ENCODE measurements around the gene PDXDC1.
"Not testable (repeated sequence)": the region's sequence is repeated elsewhere in the genome, so short reads cannot be mapped to it uniquely, and the experiment has no call there.

The PDXDC1 gene

DNA sequence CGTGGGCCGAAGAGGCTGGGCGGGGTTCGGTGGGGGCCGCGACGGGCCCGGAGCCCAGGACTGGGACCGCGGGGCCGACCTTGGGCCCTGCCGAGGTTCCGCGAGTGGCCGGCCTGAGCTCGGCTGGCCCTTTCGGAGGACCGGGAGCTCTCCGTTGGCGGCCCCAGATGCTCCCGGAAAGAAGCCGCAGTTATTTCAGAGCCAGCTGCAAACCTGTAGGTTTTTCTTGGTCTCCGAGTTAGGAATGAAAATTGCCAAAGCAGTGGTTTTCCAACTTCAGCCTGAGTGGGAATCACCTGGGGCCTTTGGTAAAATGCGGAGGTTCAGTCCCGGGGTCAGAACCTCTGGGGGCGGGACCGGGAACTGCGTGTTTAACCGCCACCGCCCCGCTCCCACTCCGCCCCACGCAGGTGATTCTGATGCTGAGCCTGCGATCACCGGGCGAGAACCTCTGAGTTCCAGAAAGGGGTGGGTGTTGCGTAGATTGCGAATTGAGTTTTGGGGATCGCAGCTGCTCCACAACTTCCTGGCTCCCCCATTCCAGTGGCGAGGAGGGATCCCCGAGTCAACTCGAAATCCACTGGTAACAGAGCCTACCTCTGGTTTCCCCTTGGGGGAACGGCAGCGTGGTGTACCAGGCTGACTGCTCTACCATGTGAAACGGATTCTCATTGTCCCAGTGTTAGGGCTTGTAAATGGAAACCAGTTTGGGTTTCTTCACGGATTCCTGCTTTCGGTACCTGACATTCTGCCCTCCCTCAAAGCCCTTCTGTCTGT lies 780 bp downstream of the PDXDC1 start:
- DNase-seq: peak; percentile 52

DNA sequence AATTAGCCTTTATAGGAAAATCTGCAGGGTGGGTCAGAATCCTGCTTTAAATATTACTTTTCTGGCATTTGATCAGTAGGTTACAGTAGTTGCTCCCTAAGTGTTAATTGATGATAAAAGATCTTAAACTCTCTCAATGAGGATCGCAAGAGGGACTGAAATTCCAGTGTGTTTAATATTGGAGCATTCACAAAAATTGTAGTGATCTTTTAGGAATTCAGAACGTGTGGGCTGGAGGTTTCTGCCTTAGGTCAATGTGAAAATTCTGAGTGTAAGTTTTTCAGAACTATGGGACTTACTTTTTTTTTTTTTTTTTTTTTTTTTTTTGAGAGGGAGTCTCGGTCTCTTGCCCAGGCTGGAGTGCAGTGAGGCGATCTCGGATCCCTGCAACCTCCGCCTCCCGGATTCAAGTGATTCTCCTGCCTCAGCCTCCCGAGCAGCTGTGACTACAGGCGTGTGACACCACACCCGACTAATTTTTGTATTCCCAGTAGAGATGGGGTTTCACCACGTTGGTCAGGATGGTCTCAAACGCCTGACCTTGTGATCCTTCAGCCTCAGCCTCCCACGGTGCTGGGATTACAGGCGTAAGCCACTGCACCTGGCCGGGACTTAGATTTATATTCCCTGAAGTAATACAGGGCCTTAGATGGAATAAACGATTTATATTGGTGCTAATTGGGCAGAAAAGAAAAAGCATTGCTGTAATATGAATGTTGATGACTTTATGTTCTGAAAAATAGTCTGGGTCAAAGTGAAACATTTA lies 2.3 kb downstream of the PDXDC1 start:
- DNase-seq: not testable (repeated sequence)

DNA sequence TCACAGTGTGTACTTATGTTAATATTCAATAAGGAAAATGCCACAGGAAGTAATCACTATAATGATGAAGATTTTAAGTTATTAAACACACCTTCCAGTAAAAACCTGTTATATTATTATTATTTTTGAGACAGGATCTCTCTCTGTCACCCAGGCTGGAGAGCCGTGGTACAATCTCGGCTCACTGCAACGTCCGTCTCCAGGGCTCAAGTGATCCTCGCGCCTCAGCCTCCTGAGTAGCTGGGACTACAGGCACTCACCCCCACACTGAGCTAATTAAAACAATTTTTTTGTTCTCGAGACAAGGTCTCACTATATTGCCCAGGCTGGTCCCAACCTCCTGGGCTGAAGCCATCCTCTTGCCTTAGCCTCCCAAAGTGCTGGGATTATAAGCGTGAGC lies 3.5 kb downstream of the PDXDC1 start:
- not testable (repeated sequence) for DNase-seq

DNA sequence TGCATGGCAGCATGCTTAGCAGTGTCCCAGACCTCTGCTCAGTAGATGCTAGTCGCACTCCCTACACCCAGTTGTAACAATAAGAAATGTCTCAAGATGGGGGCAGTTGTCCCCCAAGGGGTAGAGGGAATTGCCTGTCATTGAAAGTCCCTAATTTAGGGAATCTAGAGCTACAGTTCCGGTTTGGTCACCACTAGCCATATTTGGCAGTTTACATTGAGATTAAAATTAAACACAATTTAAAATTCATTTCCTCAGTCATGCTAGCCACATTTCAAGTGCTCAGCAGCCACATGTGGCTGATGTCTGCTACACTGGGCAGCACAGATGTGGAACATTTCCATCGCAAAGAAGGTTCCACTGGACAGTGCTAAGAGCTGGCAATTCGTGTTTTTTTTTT lies 4.1 kb downstream of the PDXDC1 start:
- not testable (repeated sequence) for DNase-seq

DNA sequence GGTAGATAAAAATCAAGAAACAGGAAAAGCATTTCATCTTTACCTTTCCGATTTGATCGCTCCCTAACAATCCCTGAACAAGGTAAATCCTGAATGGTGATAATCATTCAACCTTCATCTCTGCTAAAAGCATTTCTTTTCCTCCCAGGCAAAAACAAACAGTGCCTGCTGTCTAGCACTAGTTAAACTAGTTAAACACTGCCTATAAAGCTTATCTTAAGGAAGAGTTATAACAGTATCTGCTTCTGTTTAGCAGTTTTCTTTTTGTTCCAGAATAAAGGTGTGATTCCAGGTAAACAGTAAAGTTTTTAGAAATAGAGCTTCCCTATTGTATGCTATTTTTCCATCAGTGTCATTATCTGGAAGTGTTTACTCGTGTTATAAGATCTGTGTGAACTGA lies 6.4 kb downstream of the PDXDC1 start:
- DNase-seq: not testable (repeated sequence)

DNA sequence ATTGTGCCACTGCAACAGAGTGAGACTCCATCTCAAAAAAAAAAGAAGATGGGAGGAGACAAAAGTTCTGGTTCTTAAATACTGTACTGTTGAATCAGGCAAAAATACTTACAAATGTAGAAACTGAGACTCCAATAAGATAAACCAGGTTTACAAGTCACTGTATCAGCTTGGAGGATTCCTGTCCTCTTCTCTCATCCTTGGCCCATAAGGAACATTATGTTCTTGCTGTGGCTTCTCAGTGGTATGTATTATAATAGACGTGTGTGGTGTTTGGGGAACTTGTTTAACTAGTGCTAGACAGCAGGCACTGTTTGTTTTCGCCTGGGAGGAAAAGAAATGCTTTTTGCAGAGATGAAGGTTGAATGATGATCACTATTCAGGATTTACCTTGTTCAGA lies 7.7 kb downstream of the PDXDC1 start:
- not testable (repeated sequence) for DNase-seq

DNA sequence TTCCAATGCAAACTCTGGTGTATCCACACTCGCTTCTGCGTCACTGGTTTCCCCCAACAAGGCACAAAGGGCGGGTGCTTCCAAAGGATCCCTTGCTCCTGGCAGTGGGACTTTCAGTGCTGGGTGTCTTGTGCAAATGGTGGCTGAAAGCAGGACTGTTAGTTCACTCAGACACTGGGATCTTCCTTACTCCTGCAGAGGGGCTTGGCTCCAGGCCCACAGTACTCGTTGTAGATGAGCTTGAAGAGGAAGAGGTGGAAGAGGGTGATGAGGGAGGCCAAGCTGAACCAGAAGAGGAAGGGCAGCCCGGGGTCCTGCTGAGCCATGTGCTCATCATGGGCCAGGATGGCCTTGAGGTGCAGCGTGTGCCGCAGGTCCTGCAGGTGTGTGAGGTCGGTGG lies 13.3 kb downstream of the PDXDC1 start:
- DNase-seq: not testable (repeated sequence)

DNA sequence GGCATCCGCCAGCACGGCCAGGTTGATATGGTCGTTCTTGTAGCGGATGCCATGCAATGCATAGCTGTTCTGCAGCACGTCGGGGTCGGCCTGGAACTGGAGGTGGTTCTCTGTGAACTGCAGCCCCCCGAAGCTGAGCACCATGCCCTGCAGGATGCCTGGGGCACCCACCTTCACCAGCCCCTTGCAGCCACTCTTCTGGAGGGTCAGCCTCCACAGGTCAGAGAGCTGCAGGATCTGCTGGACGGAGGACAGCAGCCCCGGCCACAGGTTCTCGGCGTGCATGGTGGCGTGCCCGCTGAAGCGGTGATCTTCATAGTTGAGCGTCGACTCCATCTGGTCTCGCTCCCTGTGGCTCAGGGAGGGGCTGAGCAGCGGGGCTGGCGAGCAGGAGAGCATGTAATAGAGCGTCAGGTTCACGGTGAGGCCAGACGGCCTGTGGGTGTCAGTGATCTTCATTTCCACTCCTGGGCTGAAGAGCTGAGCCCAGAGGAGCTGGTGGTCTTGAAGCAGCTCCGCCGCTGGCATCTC lies 13.9 kb downstream of the PDXDC1 start:
- DNase-seq: not testable (repeated sequence)

DNA sequence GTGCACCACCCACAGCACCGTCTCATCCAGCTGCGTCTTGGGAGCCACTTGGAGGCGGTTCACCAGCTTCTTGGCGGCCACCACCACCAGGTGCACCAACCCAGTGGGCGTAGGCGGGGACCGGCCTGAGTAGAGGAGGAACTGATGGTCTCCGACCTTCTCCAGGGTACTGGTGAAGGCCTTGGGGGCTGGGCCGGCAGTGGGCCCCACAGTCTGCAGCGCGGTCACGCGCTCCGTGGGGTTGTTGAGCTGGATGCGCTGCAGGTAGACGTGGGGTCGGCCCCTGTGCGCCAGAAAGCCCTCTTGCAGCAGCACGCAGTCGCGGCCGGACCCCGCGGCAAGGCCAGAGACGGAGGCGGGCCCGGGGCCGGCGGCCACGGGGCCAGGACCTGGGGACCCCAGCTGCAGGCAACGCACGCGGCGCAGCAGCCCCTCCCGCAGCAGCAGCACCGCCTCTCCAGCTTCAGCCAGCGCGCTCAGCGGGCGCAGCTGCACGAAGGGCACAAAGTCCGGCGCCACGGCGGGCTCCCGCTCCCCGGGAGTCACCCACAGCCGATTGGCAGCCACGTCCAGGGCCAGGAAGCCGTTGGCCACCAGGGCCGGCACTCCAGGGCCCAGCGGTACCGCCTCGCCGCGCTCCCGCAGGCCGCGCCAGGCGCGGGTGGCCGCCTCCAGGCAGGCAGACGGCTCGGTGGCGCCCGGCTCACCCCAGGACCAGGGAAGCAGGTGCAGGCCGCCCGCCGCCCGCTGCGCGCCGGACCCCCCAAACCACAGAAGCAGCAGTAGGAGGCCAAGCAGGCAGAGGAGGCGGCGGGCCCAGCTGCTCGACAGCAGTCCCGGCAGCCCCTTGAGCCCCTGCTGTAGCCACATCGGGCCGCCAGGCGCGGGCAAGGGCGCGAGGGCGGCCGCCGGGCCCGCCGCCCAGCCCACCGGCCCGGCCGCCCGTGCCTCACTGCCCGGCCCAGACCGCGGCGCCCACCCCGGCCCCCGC lies 14.8 kb downstream of the PDXDC1 start:
- DNase-seq: not testable (repeated sequence)

DNA sequence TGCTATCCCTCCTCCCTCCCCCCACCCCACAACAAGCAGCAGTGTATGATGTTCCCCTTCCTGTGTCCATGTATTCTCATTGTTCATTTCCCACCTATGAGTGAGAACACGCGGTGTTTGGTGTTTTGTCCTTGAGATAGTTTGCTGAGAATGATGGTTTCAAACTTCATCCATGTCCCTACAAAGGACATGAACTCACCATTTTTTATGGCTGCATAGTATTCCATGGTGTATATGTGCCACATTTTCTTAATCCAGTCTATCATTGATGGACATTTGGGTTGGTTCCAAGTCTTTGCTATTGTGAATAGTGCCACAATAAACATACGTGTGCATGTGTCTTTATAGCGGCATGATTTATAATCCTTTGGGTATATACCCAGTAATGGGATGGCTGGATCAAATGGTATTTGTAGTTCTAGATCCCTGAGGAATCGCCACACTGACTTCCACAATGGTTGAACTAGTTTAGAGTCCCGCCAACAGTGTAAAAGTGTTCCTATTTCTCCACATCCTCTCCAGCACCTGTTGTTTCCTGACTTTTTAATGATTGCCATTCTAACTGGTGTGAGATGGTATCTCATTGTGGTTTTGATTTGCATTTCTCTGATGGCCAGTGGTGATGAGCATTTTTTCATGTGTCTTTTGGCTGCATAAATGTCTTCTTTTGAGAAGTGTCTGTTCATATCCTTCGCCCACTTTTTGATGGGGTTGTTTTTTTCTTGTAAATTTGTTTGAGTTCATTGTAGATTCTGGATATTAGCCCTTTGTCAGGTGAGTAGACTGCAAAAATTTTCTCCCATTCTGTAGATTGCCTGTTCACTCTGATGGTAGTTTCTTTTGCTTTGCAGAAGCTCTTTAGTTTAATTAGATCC lies 18.7 kb downstream of the PDXDC1 start:
- not testable (repeated sequence) for DNase-seq

DNA sequence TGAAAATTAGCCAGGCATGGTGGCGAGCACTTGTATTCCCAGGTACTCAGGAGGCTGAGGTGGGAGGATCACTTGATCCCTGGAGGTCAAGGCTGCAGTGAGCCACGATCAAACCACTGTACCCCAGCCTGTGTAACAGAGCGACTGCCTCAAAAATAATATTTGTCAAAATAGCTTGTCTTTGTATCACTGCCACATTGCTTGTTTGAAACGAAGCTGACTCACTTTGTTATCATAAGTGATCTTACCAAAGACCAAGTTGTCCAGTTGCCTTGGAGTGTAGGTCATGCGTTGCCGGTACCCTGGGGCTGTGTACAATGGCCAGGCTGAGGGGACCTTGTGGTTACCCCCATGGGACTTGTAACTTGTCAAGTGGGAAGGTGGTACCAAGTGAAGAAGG lies 21.9 kb downstream of the PDXDC1 start:
- not testable (repeated sequence) for DNase-seq

DNA sequence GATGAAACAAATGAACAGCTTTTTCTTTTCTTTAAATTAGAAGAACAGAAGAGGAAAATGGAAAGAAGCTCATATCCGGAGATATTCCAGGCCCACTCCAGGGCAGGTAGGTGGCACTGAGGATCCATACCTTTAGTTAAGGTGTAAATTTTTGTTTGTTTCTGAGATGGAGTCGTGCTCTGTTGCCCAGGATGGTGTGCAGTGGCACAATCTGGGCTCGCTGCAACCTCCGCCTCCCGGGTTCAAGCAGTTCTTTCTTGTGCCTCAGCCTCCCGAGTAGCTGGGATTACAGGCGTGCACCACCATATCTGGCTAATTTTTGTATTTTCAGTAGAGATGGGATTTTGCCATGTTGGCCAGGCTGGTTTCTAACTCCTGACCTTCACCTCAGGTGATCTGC lies 23.5 kb downstream of the PDXDC1 start:
- DNase-seq: not testable (repeated sequence)

DNA sequence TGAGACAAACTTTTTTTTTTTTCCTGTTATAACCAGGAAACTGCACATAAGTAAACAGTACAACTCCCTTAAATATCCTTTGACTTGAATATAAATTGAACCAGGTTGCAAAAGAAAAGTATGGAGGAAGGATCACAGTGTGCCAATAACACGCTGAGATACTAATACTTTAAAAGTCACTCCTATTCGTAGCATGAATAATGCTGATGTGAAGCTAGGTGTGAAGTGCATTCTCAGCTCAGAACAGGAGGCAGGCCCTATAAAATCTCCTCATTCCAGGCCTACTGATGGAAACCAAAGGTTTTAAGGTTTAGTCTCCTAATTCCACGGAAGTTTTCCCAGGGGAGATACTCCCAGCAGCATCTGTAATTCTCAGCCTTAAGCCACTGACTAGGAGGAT lies 25.0 kb downstream of the PDXDC1 start:
- not testable (repeated sequence) for DNase-seq

DNA sequence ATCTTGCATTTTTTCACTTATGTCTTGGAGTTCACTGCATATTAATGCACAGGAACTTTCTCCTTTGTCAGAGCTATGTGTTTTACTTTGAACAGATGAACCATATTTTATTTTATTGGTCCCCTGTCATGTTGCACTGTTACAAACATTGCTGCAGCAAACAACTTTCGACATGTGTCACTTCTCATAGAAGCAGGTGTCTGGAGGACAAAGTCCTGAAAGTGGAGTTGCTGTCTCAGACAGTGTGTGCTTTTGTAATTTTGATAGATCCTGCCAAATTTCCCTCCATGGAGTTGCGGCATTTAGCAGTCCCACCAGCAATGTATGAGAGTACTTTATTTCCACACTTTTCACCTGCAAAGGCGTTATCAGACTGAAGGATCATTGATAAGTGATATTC lies 27.6 kb downstream of the PDXDC1 start:
- not testable (repeated sequence) for DNase-seq

DNA sequence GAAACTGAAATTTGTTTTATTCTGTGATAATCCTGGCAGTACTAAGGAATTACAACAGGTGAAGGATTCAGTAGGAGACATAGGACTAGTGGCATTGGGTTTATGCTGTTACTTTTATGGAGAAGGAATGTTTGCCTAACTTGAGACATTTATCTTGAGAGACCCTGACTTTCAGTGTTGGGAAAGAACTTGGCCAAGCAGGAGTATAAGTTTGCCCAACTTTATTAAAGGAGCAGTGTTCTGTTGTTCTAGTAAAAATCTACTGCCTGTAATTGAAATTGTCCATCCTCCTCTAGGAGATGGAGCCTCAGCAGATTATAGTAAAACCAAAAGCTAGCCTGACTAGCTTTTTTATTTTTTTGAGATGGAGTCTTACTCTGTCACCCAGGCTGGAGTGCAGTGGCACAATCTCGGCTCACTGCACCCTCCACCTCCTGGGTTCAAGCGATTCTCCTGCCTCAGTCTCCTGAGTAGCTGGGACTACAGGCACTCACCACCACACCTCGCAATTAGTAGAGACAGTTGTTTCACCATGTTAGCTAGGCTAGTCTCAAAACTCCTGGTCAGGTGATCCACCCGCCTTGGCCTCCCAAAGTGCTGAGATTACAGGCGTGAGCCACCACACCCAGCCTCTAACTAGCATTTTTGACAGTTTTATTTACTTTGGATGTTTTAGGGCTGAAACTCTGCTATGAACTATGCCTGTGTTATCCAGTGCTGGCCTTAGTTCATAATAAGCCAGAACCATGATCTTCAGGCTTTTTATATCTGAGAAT lies 30.7 kb downstream of the PDXDC1 start:
- not testable (repeated sequence) for DNase-seq

DNA sequence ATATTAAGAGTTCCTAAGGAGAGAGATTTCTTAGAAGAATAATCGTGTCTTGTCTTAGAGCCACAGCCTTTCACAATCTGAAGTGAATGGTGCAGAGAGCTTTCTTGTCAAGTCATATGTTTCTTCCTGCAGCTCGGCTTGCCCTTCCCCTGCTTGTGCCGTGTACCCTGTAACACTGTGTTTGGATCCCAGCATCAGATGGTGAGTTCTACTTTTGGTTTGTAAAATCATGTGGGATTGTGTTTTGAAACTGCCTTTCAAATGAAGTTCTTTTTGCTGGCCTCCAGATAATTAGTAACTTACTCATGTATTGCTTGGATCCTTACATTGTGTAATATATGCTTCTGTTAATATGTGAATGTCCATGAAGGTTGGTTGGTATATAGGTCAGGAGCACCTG lies 33.8 kb downstream of the PDXDC1 start:
- not testable (repeated sequence) for DNase-seq

DNA sequence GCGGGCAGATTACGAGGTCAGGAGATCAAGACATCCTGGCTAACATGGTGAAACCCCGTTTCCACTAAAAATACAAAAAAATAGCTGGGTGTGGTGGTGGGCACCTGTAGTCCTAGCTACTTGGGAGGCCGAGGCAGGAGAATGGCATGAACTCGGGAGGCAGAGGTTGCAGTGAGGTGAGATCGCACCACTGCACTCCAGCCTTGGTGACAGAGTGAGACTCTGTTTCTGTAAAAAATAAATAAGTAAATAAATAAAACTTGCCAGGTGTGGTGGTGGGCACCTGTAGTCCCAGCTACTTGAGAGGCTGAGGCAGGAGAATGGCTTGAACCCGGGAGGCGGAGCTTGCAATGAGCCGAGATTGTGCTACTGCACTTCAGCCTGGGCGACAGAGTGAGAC lies 38.1 kb downstream of the PDXDC1 start:
- not testable (repeated sequence) for DNase-seq

DNA sequence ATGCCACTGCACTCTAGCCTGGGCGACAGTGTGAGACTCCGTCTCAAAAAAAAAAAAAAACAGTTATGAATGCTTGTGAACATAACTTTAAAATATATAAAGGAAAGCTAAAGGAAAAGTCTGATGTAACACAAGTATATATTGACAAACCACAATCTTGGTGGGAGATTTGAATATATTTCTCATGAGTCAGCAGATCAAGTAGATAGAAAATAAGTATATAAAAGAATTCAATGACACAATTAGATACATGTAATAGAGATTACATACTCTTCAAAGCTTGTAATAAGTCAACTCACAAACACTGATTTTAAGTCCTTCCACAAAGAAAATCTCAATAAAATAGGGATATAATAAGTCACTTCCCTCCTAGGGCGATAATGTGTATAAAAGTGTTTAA lies 40.8 kb downstream of the PDXDC1 start:
- not testable (repeated sequence) for DNase-seq

DNA sequence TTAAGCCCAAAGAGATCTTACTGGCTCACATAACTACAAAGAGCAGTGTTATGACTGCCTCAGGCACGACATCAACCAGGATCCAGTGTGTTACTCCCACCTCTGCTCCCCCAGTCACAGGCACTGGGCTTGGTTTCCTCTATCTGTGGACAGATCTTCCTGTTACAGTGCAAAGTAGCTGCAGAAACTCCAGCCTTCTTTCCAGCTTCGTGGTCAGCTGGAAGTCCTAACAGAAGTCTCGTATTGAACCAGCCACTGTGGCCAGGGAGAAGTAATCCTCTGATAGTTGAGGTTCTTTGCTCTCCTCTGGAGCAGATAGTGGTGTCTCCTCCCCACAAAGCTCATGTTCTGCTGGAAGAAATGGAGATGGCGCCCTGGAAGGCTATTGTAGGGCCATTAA lies 41.5 kb downstream of the PDXDC1 start:
- DNase-seq: not testable (repeated sequence)

DNA sequence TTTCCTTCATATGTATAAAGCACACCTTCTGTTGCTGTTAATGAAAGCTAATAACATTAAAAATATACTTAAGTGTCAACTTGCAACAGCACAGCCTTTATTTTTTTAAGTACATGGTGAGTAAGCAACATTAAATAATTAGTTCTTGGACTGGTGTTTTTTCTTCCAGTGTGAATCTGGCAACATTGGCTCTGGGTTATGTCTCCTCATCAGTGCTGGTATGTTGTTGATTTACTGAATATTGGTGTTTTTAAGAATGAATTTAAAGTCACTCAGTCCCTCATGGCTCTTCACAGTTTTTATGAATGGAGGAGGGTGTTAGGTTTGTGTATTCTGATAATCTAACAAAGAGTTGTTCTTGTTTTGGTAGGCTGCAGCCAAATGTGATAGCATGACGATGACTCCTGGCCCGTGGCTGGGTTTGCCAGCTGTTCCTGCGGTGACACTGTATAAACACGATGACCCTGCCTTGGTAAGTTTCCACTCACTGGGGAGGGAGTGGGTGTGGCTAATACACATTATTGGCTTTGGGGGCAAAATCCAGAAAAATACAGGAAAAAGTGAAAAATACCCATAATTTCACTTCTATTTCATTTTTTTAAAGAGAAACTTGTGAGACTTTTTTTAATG lies 42.2 kb downstream of the PDXDC1 start:
- not testable (repeated sequence) for DNase-seq

Data from stimulated activated CD4-positive, alpha-beta T cell treated with anti-CD3 and anti-CD28 coated beads, Interleukin-2, amount 100 ng/mL, for 48 hours (primary cell).